PC-3 (cell line): Measurements from ENCODE around the gene TMEM163. TPM values are rescaled to one million over a fixed set of nuclear protein-coding genes. Genes with fewer than 3 reads are reported as not detected.
A peak's percentile ranks its signal among the peaks of the same experiment; 100 is the strongest.

Experiments
- ATAC-seq: fragments of 200-7000 bp; cut with Tn5 transposase; 2 replicates; pipeline ENCODE4 v1.9.1; 2020; ENCODE audit warnings: mild to moderate bottlenecking, moderate library complexity
- BruUV-seq: library from RNA; stranded (reverse); fragments of 400-500 nt; replicated peaks from 2 replicates; lab custom pipeline; 2021; lab: Mats Ljungman, UMichigan
- CTCF ChIA-PET: fragments of 300-600 bp; sonication (Branson Sonifier 250); formaldehyde crosslinking; loops from one replicate; lab custom pipeline; 2022; ENCODE audit warnings: antibody characterized with exemption; lab: Charles Lee
- POLR2A ChIA-PET: fragments of 300-600 bp; sonication (Branson Sonifier 250); formaldehyde crosslinking; loops from one replicate; lab custom pipeline; 2022; ENCODE audit warnings: antibody characterized with exemption; ENCODE audit not compliant: unreplicated experiment; lab: Charles Lee
- DNase-seq: peaks from one replicate; pipeline ENCODE4 v3.0.0-alpha.2; 2015
- H2AFZ ChIP-seq: fragments of 300-600 bp; sonication (generic); 2 replicates; pipeline ENCODE4 v1.6.0; 2016; ENCODE audit warnings: antibody characterized with exemption, low read length
- H3F3A ChIP-seq: fragments of 300-600 bp; sonication (generic); one replicate; pipeline ENCODE4 v1.6.0; 2017; ENCODE audit warnings: antibody characterized with exemption, low read length, control low read depth, mild to moderate bottlenecking; ENCODE audit not compliant: unreplicated experiment
- H3K27ac ChIP-seq: fragments of 300-600 bp; sonication (generic); 2 replicates; pipeline ENCODE4 v1.5.1; 2016; ENCODE audit warnings: mild to moderate bottlenecking, low read length
- H3K27me3 ChIP-seq: fragments of 300-600 bp; sonication (generic); 2 replicates; pipeline ENCODE4 v1.6.1; 2016; ENCODE audit warnings: low read length, mixed read lengths
- H3K36me3 ChIP-seq: fragments of 300-600 bp; sonication (generic); 2 replicates; pipeline ENCODE4 v1.6.1; 2016; ENCODE audit warnings: low read depth, mixed run types, low read length, mixed read lengths
- H3K4me1 ChIP-seq: fragments of 300-600 bp; sonication (generic); 2 replicates; pipeline ENCODE4 v1.5.1; 2016; ENCODE audit warnings: low read length; ENCODE audit not compliant: insufficient read depth
- H3K4me2 ChIP-seq: fragments of 300-600 bp; sonication (generic); 2 replicates; pipeline ENCODE4 v1.6.0; 2016; ENCODE audit warnings: low read length
- H3K4me3 ChIP-seq: fragments of 300-600 bp; sonication (generic); 2 replicates; pipeline ENCODE4 v1.5.1; 2016; ENCODE audit warnings: mild to moderate bottlenecking, low read length, mixed read lengths
- H3K79me2 ChIP-seq: fragments of 300-600 bp; sonication (generic); 2 replicates; pipeline ENCODE4 v1.6.1; 2017; ENCODE audit warnings: low read length, mixed read lengths
- H3K9ac ChIP-seq: fragments of 300-600 bp; sonication (generic); 2 replicates; pipeline ENCODE4 v1.6.0; 2016; ENCODE audit warnings: mild to moderate bottlenecking, low read length
- H3K9me2 ChIP-seq: fragments of 300-600 bp; sonication (generic); replicated peaks from 2 replicates; pipeline ENCODE4 v1.6.1; 2016; ENCODE audit warnings: mixed run types, low read length, mixed read lengths
- H3K9me3 ChIP-seq: fragments of 300-600 bp; sonication (generic); 2 replicates; pipeline ENCODE4 v1.6.1; 2016; ENCODE audit warnings: low read length, mixed read lengths
- H4K20me1 ChIP-seq: fragments of 300-600 bp; sonication (generic); 2 replicates; pipeline ENCODE4 v1.6.1; 2016; ENCODE audit warnings: low read length, mixed read lengths
- CTCF ChIP-seq: fragments of 300-600 bp; sonication (generic); conservative IDR thresholded peaks from 2 replicates; pipeline ENCODE4 v1.5.1; 2017; ENCODE audit warnings: antibody characterized with exemption, low read depth, mild to moderate bottlenecking, low read length
- EZH2 ChIP-seq: fragments of 300-600 bp; sonication (generic); IDR thresholded peaks from one replicate; pipeline ENCODE4 v1.6.1; 2017; ENCODE audit warnings: antibody characterized with exemption, mild to moderate bottlenecking, low read length; ENCODE audit not compliant: unreplicated experiment
- EZH2phosphoT487 ChIP-seq: fragments of 300-600 bp; sonication (generic); IDR thresholded peaks from 2 replicates; pipeline ENCODE4 v1.6.1; 2018; ENCODE audit warnings: mild to moderate bottlenecking, antibody characterized with exemption, low read length, borderline replicate concordance
- intact Hi-C: fragments of 100-400 bp; cut with micrococcal nuclease; formaldehyde crosslinking; loops from 2 replicates; pipeline ENCODE4 v1.9.0; 2023
- total RNA-seq: library from RNA; depleted of rRNA; stranded (reverse); fragments of >200 nt; gene quantifications from 2 replicates; pipeline ENCODE4 v1.2.3, GENCODE V29; 2014

The TMEM163 gene
- total RNA-seq, 1 experiment from 2014 or later: 0.47 TPM

- H3K36me3 ChIP-seq: no peaks in the 10 kb centered on the region
- H3K9me3 ChIP-seq: no peaks in the 10 kb centered on the region
- DNase-seq (peak; percentile 57), ATAC-seq (peak; percentile 66; the same call in 1 of the 2 replicates)
- H3K27me3 ChIP-seq: no peaks in the 10 kb centered on the region
- no peak overlapping the region for H3K27ac ChIP-seq
- no peaks in the 10 kb centered on the region for H4K20me1 ChIP-seq
- TF ChIP-seq EZH2phosphoT487 (no peak), EZH2 (no peak), CTCF (no peak)
- no TSS peak for BruUV-seq
- H3K4me1 ChIP-seq: peaks cover 7% of the 10 kb centered on the region
- H3K4me2 ChIP-seq: no peak overlapping the region
- no peak overlapping the region for H2AFZ ChIP-seq
- intact Hi-C loops: no loop called here
- no peaks in the 10 kb centered on the region for H3K79me2 ChIP-seq
- H3F3A ChIP-seq: no peaks in the 10 kb centered on the region
- H3K9me2 ChIP-seq: no peaks in the 10 kb centered on the region
- no peak overlapping the region for H3K4me3 ChIP-seq
- ChIA-PET CTCF (no interaction called here), POLR2A (no interaction called here)
- H3K9ac ChIP-seq: no peak overlapping the region
Observed at GRCh38 chr2:134727385-134727784, 8.6 kb upstream of the TMEM163 start.

GRCh38 chr2:134726645-134727044, 7.8 kb upstream of the TMEM163 start:
- Histone ChIP-seq H3K36me3 (no peaks in the 10 kb centered on the region), H3K9me3 (no peaks in the 10 kb centered on the region), H3K9me2 (no peaks in the 10 kb centered on the region), H4K20me1 (no peaks in the 10 kb centered on the region), H3K4me2 (no peak overlapping the region), H3K27me3 (no peaks in the 10 kb centered on the region), H3K4me3 (no peak overlapping the region), H3F3A (no peaks in the 10 kb centered on the region), H3K79me2 (no peaks in the 10 kb centered on the region), H3K9ac (no peak overlapping the region), H3K27ac (no peak overlapping the region), H2AFZ (no peak overlapping the region), H3K4me1 (peaks cover 7% of the 10 kb centered on the region)
- ChIA-PET CTCF (no interaction called here), POLR2A (no interaction called here)
- ATAC-seq: no peak
- no TSS peak for BruUV-seq
- intact Hi-C loops: no loop called here
- TF ChIP-seq EZH2phosphoT487 (no peak), EZH2 (no peak), CTCF (no peak)
- no peak for DNase-seq

- BruUV-seq: no TSS peak
- H3K27ac ChIP-seq: no peak overlapping the region
- no peak overlapping the region for H3K4me2 ChIP-seq
- no peaks in the 10 kb centered on the region for H4K20me1 ChIP-seq
- no peaks in the 10 kb centered on the region for H3F3A ChIP-seq
- no peak overlapping the region for H3K9ac ChIP-seq
- CTCF ChIA-PET: no interaction called here
- POLR2A ChIA-PET: no interaction called here
- DNase-seq: no peak
- intact Hi-C loops: no loop called here
- TF ChIP-seq EZH2phosphoT487 (no peak), CTCF (no peak), EZH2 (no peak)
- H3K9me2 ChIP-seq: no peaks in the 10 kb centered on the region
- H3K36me3 ChIP-seq: no peaks in the 10 kb centered on the region
- H3K9me3 ChIP-seq: no peaks in the 10 kb centered on the region
- no peaks in the 10 kb centered on the region for H3K27me3 ChIP-seq
- no peak overlapping the region for H2AFZ ChIP-seq
- no peaks in the 10 kb centered on the region for H3K79me2 ChIP-seq
- H3K4me1 ChIP-seq: peaks cover 7% of the 10 kb centered on the region
- no peak overlapping the region for H3K4me3 ChIP-seq
- no peak for ATAC-seq
Observed at GRCh38 chr2:134725876-134726275, 7.1 kb upstream of the TMEM163 start.
